ENCODE measurements around the gene KCTD19.

DNA sequence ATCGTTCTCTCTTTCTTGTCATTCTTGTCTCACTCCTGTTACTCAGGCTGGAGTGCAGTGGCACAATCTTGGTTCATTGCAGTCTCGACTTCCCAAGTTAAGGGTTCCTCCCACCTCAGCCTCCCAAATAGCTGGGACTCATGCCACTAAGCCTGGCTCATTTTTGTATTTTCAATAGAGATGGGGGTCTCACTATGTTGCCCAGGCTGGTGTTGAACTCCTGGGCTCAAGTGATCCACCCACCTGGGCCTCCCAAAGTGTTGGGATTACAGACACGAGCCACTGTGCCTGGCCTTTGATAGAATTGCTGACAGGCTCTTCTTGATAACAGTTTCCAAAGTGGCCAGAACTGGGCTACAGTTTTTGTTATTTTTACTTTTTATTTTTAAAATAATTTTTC lies 34.5 kb upstream of the KCTD19 start:
- TF ChIP-seq, protein P1, sequence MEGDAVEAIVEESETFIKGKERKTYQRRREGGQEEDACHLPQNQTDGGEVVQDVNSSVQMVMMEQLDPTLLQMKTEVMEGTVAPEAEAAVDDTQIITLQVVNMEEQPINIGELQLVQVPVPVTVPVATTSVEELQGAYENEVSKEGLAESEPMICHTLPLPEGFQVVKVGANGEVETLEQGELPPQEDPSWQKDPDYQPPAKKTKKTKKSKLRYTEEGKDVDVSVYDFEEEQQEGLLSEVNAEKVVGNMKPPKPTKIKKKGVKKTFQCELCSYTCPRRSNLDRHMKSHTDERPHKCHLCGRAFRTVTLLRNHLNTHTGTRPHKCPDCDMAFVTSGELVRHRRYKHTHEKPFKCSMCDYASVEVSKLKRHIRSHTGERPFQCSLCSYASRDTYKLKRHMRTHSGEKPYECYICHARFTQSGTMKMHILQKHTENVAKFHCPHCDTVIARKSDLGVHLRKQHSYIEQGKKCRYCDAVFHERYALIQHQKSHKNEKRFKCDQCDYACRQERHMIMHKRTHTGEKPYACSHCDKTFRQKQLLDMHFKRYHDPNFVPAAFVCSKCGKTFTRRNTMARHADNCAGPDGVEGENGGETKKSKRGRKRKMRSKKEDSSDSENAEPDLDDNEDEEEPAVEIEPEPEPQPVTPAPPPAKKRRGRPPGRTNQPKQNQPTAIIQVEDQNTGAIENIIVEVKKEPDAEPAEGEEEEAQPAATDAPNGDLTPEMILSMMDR (conservative IDR thresholded peaks at IDR 0.05) = no peak
- TF ChIP-seq EZH2 (IDR thresholded peaks at IDR 0.05; ENCODE audit: low read depth) = no peak

Measured in PC-9 (cell line).